ENCODE results near the gene TIMD4.
"Not testable (repeated sequence)": the region's sequence is repeated elsewhere in the genome, so short reads cannot be mapped to it uniquely, and the experiment has no call there.

TIMD4 gene
- 0 to 0.79 (median 0.18) reads per million in 9 experiments for total RNA-seq

- DNase-seq (no peak), ATAC-seq (replicated peaks) (no peak)
- no peak within 1 kb of the TSS for H3K4me3 Mint-ChIP-seq
- no peaks in the 10 kb centered on the region for H3K27me3 Mint-ChIP-seq
- no peaks in the 10 kb centered on the region for H3K4me1 Mint-ChIP-seq (ENCODE audit: low read depth in 2 of 2)
- no peak within 1 kb of the TSS for H3K27ac Mint-ChIP-seq
- no peaks in the 10 kb centered on the region for H3K36me3 Mint-ChIP-seq (ENCODE audit: insufficient read depth)
- no peaks in the 10 kb centered on the region for H3K9me3 Mint-ChIP-seq
These were observed at the start of gene TIMD4 for GRCh38 chr5:156963125-156963524. TIMD4 (minus strand) TSS chr5:156963226; CDS start chr5:156963198, 28 bp downstream.

- no peak for DNase-seq
- Mint-ChIP-seq H3K4me1 (ENCODE audit: low read depth in 2 of 2) (no peaks in the 10 kb centered on the region), H3K9me3 (peaks cover 0 to 3% of the 10 kb centered on the region in 2 donors), H3K27me3 (no peaks in the 10 kb centered on the region), H3K27ac (no peak overlapping the region), H3K4me3 (no peak overlapping the region), H3K36me3 (ENCODE audit: insufficient read depth) (no peaks in the 10 kb centered on the region)
- ATAC-seq (replicated peaks) = no peak
These were observed 43.2 kb upstream of the TIMD4 start for GRCh38 chr5:157006262-157006661.

GRCh38 chr5:157004893-157005551, 42.0 kb upstream of the TIMD4 start:
- Mint-ChIP-seq H3K4me1 (ENCODE audit: low read depth in 2 of 2) (no peaks in the 10 kb centered on the region), H3K36me3 (ENCODE audit: insufficient read depth) (no peaks in the 10 kb centered on the region), H3K9me3 (peaks cover 0 to 3% of the 10 kb centered on the region in 2 donors), H3K27ac (no peak overlapping the region), H3K27me3 (no peaks in the 10 kb centered on the region), H3K4me3 (no peak overlapping the region)
- no peak for ATAC-seq (replicated peaks)
- no peak for DNase-seq

- peaks cover 9 to 18% of the 10 kb centered on the region in 2 donors for H3K27me3 Mint-ChIP-seq
- H3K4me3 Mint-ChIP-seq = no peak overlapping the region
- DNase-seq (no peak), ATAC-seq (replicated peaks) (no peak)
- no peak overlapping the region for H3K27ac Mint-ChIP-seq
- H3K4me1 Mint-ChIP-seq (ENCODE audit: low read depth in 2 of 2) = no peaks in the 10 kb centered on the region
- H3K9me3 Mint-ChIP-seq = no peaks in the 10 kb centered on the region
- no peaks in the 10 kb centered on the region for H3K36me3 Mint-ChIP-seq (ENCODE audit: insufficient read depth)
These were observed 28.7 kb upstream of the TIMD4 start for GRCh38 chr5:156991714-156992113.

GRCh38 chr5:156984064-156984463, 21.0 kb upstream of the TIMD4 start:
- H3K9me3 Mint-ChIP-seq = no peaks in the 10 kb centered on the region
- DNase-seq = no peak
- H3K36me3 Mint-ChIP-seq (ENCODE audit: insufficient read depth) = peaks cover 3% of the 10 kb centered on the region
- no peak overlapping the region for H3K27ac Mint-ChIP-seq
- peaks cover 11 to 12% of the 10 kb centered on the region in 2 donors for H3K27me3 Mint-ChIP-seq
- no peak for ATAC-seq (replicated peaks)
- H3K4me3 Mint-ChIP-seq = no peak overlapping the region
- H3K4me1 Mint-ChIP-seq (ENCODE audit: low read depth in 2 of 2) = no peaks in the 10 kb centered on the region

- Mint-ChIP-seq H3K27ac (no peak overlapping the region), H3K9me3 (no peaks in the 10 kb centered on the region), H3K27me3 (peaks cover 21 to 22% of the 10 kb centered on the region in 2 donors), H3K36me3 (ENCODE audit: insufficient read depth) (peaks cover 3% of the 10 kb centered on the region), H3K4me3 (no peak overlapping the region), H3K4me1 (ENCODE audit: low read depth in 2 of 2) (no peaks in the 10 kb centered on the region)
- ATAC-seq (replicated peaks) = no peak
- no peak for DNase-seq
These were observed 18.5 kb upstream of the TIMD4 start for GRCh38 chr5:156981481-156981880.

GRCh38 chr5:156974328-156974727, 11.3 kb upstream of the TIMD4 start:
- Mint-ChIP-seq H3K4me1 (ENCODE audit: low read depth in 2 of 2) (no peaks in the 10 kb centered on the region), H3K27ac (no peak overlapping the region), H3K9me3 (no peaks in the 10 kb centered on the region), H3K36me3 (ENCODE audit: insufficient read depth) (no peaks in the 10 kb centered on the region), H3K4me3 (no peak overlapping the region), H3K27me3 (peaks cover 10 to 13% of the 10 kb centered on the region in 2 donors)
- ATAC-seq (replicated peaks) = no peak
- DNase-seq = no peak

GRCh38 chr5:156971848-156972525, 9.0 kb upstream of the TIMD4 start:
- no peak overlapping the region for H3K4me3 Mint-ChIP-seq
- H3K27ac Mint-ChIP-seq = no peak overlapping the region
- ATAC-seq (replicated peaks) = no peak
- no peaks in the 10 kb centered on the region for H3K9me3 Mint-ChIP-seq
- DNase-seq = no peak
- H3K36me3 Mint-ChIP-seq (ENCODE audit: insufficient read depth) = peaks cover 4% of the 10 kb centered on the region
- no peaks in the 10 kb centered on the region for H3K4me1 Mint-ChIP-seq (ENCODE audit: low read depth in 2 of 2)
- H3K27me3 Mint-ChIP-seq = no peaks in the 10 kb centered on the region

GRCh38 chr5:156971415-156971814, 8.4 kb upstream of the TIMD4 start:
- no peak for DNase-seq
- ATAC-seq (replicated peaks) = no peak
- H3K4me1 Mint-ChIP-seq (ENCODE audit: low read depth in 2 of 2) = no peaks in the 10 kb centered on the region
- H3K27ac Mint-ChIP-seq = no peak overlapping the region
- H3K4me3 Mint-ChIP-seq = no peak overlapping the region
- H3K9me3 Mint-ChIP-seq = no peaks in the 10 kb centered on the region
- no peaks in the 10 kb centered on the region for H3K27me3 Mint-ChIP-seq
- H3K36me3 Mint-ChIP-seq (ENCODE audit: insufficient read depth) = peaks cover 4% of the 10 kb centered on the region

- H3K4me3 Mint-ChIP-seq; H3K9me3 Mint-ChIP-seq; H3K36me3 Mint-ChIP-seq (ENCODE audit: insufficient read depth); H3K4me1 Mint-ChIP-seq (ENCODE audit: low read depth in 2 of 2); H3K27ac Mint-ChIP-seq; H3K27me3 Mint-ChIP-seq; ATAC-seq (replicated peaks); DNase-seq: not testable (repeated sequence)
These were observed 4.4 kb upstream of the TIMD4 start for GRCh38 chr5:156967386-156967785.

- H3K4me3 Mint-ChIP-seq = no peak overlapping the region
- ATAC-seq (replicated peaks) = no peak
- no peaks in the 10 kb centered on the region for H3K27me3 Mint-ChIP-seq
- H3K4me1 Mint-ChIP-seq (ENCODE audit: low read depth in 2 of 2) = no peaks in the 10 kb centered on the region
- H3K9me3 Mint-ChIP-seq = no peaks in the 10 kb centered on the region
- H3K36me3 Mint-ChIP-seq (ENCODE audit: insufficient read depth) = no peaks in the 10 kb centered on the region
- H3K27ac Mint-ChIP-seq = no peak overlapping the region
- no peak for DNase-seq
These were observed 6.7 kb downstream of the TIMD4 start for GRCh38 chr5:156956321-156956720.

- no peaks in the 10 kb centered on the region for H3K9me3 Mint-ChIP-seq
- no peaks in the 10 kb centered on the region for H3K27me3 Mint-ChIP-seq
- no peaks in the 10 kb centered on the region for H3K4me1 Mint-ChIP-seq (ENCODE audit: low read depth in 2 of 2)
- peak in 1 of 3 experiments; percentile 3 for DNase-seq
- no peak overlapping the region for H3K27ac Mint-ChIP-seq
- peak; percentile 81 for ATAC-seq (replicated peaks)
- H3K4me3 Mint-ChIP-seq = no peak overlapping the region
- no peaks in the 10 kb centered on the region for H3K36me3 Mint-ChIP-seq (ENCODE audit: insufficient read depth)
These were observed 11.7 kb downstream of the TIMD4 start for GRCh38 chr5:156951359-156951758.

- no peaks in the 10 kb centered on the region for H3K27me3 Mint-ChIP-seq
- DNase-seq (no peak), ATAC-seq (replicated peaks) (no peak)
These were observed 12.3 kb downstream of the TIMD4 start for GRCh38 chr5:156950716-156951115.

GRCh38 chr5:156949424-156949823, 13.6 kb downstream of the TIMD4 start:
- no peaks in the 10 kb centered on the region for H3K27me3 Mint-ChIP-seq
- H3K27ac Mint-ChIP-seq = no peak overlapping the region
- DNase-seq = no peak
- no peaks in the 10 kb centered on the region for H3K36me3 Mint-ChIP-seq (ENCODE audit: insufficient read depth)
- no peak for ATAC-seq (replicated peaks)
- H3K4me1 Mint-ChIP-seq (ENCODE audit: low read depth in 2 of 2) = no peaks in the 10 kb centered on the region
- no peak overlapping the region for H3K4me3 Mint-ChIP-seq
- H3K9me3 Mint-ChIP-seq = no peaks in the 10 kb centered on the region

More at GRCh38 chr5:156950716-156951115, 12.3 kb downstream of the TIMD4 start:
- Mint-ChIP-seq H3K9me3 (no peaks in the 10 kb centered on the region), H3K27ac (no peak overlapping the region), H3K36me3 (ENCODE audit: insufficient read depth) (no peaks in the 10 kb centered on the region), H3K4me3 (no peak overlapping the region), H3K4me1 (ENCODE audit: low read depth in 2 of 2) (no peaks in the 10 kb centered on the region)

Measured in effector memory CD8-positive, alpha-beta T cell (primary cell).